Mesothelial cell of epicardium (in vitro differentiated cells): ENCODE results near the gene IGFBPL1. TPM values are rescaled to one million over a fixed set of nuclear protein-coding genes. Genes with fewer than 3 reads are reported as not detected.

Experiments used
- DNase-seq, 2 experiments: peaks; one replicate each; pipeline ENCODE4 v3.0.0; 2021; ENCODE audit warnings: low spot score in 2 of 2; ENCODE audit not compliant: unreplicated experiment in 2 of 2
- H3K27ac Mint-ChIP-seq: 2 replicates; pipeline ENCODE4 v1.8.0; 2021; ENCODE audit warnings: mixed read lengths
- H3K27me3 Mint-ChIP-seq: 2 replicates; pipeline ENCODE4 v1.8.0; 2021; ENCODE audit warnings: low read depth, mixed read lengths
- H3K36me3 Mint-ChIP-seq: 2 replicates; pipeline ENCODE4 v1.8.0; 2021; ENCODE audit warnings: mixed read lengths
- H3K4me1 Mint-ChIP-seq: 2 replicates; pipeline ENCODE4 v1.8.0; 2021; ENCODE audit warnings: mixed read lengths
- H3K4me3 Mint-ChIP-seq: 2 replicates; pipeline ENCODE4 v1.8.0; 2021; ENCODE audit warnings: mild to moderate bottlenecking, moderate library complexity, mixed read lengths
- H3K9me3 Mint-ChIP-seq: 2 replicates; pipeline ENCODE4 v1.8.0; 2021; ENCODE audit warnings: mixed read lengths
- CTCF ChIP-seq: fragments of 200-600 bp; sonication (generic); IDR thresholded peaks from one replicate; pipeline ENCODE4 v1.5.0; 2021; ENCODE audit warnings: antibody characterized with exemption; ENCODE audit not compliant: unreplicated experiment
- total RNA-seq: library from RNA; stranded (reverse); gene quantifications from 3 replicates; pipeline ENCODE4 v1.2.1, GENCODE V29; 2021

IGFBPL1 gene
- total RNA-seq, 1 donor from 2014 or later = 0.34 TPM

GRCh38 chr9:38376021-38376670 is 48.1 kb downstream of the IGFBPL1 start:
- TF ChIP-seq CTCF = no peak
- Mint-ChIP-seq H3K36me3 (no peaks in the 10 kb centered on the region), H3K27me3 (peaks cover 5% of the 10 kb centered on the region), H3K4me1 (peaks cover 12% of the 10 kb centered on the region), H3K27ac (no peak overlapping the region), H3K9me3 (no peaks in the 10 kb centered on the region), H3K4me3 (no peak overlapping the region)
- no peak for DNase-seq

GRCh38 chr9:38375572-38375963 is 48.7 kb downstream of the IGFBPL1 start:
- no peak for TF ChIP-seq CTCF
- DNase-seq = no peak
- H3K27ac Mint-ChIP-seq = no peak overlapping the region
- no peaks in the 10 kb centered on the region for H3K36me3 Mint-ChIP-seq
- H3K9me3 Mint-ChIP-seq = no peaks in the 10 kb centered on the region
- H3K4me1 Mint-ChIP-seq = peaks cover 7% of the 10 kb centered on the region
- H3K27me3 Mint-ChIP-seq = peaks cover 9% of the 10 kb centered on the region
- no peak overlapping the region for H3K4me3 Mint-ChIP-seq

- DNase-seq = no peak
- Mint-ChIP-seq H3K4me3 (no peak overlapping the region), H3K36me3 (no peaks in the 10 kb centered on the region), H3K4me1 (peaks cover 6% of the 10 kb centered on the region), H3K27me3 (peaks cover 9% of the 10 kb centered on the region), H3K27ac (no peak overlapping the region), H3K9me3 (no peaks in the 10 kb centered on the region)
- no peak for TF ChIP-seq CTCF
Observed at GRCh38 chr9:38374847-38375571, 49.2 kb downstream of the IGFBPL1 start.

- H3K4me3 Mint-ChIP-seq = no peak overlapping the region
- DNase-seq = no peak
- no peak for TF ChIP-seq CTCF
- H3K27ac Mint-ChIP-seq = no peak overlapping the region
- H3K4me1 Mint-ChIP-seq = peaks cover 6% of the 10 kb centered on the region
- no peaks in the 10 kb centered on the region for H3K36me3 Mint-ChIP-seq
- H3K9me3 Mint-ChIP-seq = no peaks in the 10 kb centered on the region
- peaks cover 12% of the 10 kb centered on the region for H3K27me3 Mint-ChIP-seq
Observed at GRCh38 chr9:38373679-38374078, 50.6 kb downstream of the IGFBPL1 start.

- peaks cover 6% of the 10 kb centered on the region for H3K4me1 Mint-ChIP-seq
- no peaks in the 10 kb centered on the region for H3K36me3 Mint-ChIP-seq
- H3K9me3 Mint-ChIP-seq = no peaks in the 10 kb centered on the region
- DNase-seq = no peak
- H3K4me3 Mint-ChIP-seq = no peak overlapping the region
- no peak overlapping the region for H3K27ac Mint-ChIP-seq
- H3K27me3 Mint-ChIP-seq = peaks cover 12% of the 10 kb centered on the region
- no peak for TF ChIP-seq CTCF
Observed at GRCh38 chr9:38372762-38373619, 51.3 kb downstream of the IGFBPL1 start.
